HG02884 (cell line): ENCODE data around the gene ISL1.

Experiments used
- ATAC-seq: cut with Tn5 transposase; IDR thresholded peaks from one replicate; pipeline ENCODE4 v1.9.1; 2021; ENCODE audit warnings: mild to moderate bottlenecking, moderate library complexity; ENCODE audit not compliant: unreplicated experiment

Gene ISL1

GRCh38 chr5:51386916-51387883 is 4.0 kb downstream of the ISL1 start:
- no peak for ATAC-seq

GRCh38 chr5:51387884-51388275 is 4.6 kb downstream of the ISL1 start:
- ATAC-seq = no peak

GRCh38 chr5:51388488-51389287 is 5.4 kb downstream of the ISL1 start:
- no peak for ATAC-seq

- ATAC-seq = no peak
Observed at GRCh38 chr5:51389288-51389576, 6.0 kb downstream of the ISL1 start.

GRCh38 chr5:51389577-51390463 is 6.6 kb downstream of the ISL1 start:
- no peak for ATAC-seq

- no peak for ATAC-seq
Observed at GRCh38 chr5:51391175-51391574, 7.9 kb downstream of the ISL1 start.

GRCh38 chr5:51392689-51393199 is 9.5 kb downstream of the ISL1 start:
- no peak for ATAC-seq

- no peak for ATAC-seq
Observed at GRCh38 chr5:51394609-51395008, 11.4 kb downstream of the ISL1 start.

GRCh38 chr5:51395245-51395644 is 12.0 kb downstream of the ISL1 start:
- no peak for ATAC-seq

GRCh38 chr5:51395666-51396356 is 12.6 kb downstream of the ISL1 start:
- no peak for ATAC-seq

- ATAC-seq = no peak
Observed at GRCh38 chr5:51396797-51397196, 13.5 kb downstream of the ISL1 start.

- ATAC-seq = no peak
Observed at GRCh38 chr5:51397996-51398395, 14.7 kb downstream of the ISL1 start.

- ATAC-seq = no peak
Observed at GRCh38 chr5:51398875-51399642, 15.8 kb downstream of the ISL1 start.

- no peak for ATAC-seq
Observed at GRCh38 chr5:51399643-51400006, 16.4 kb downstream of the ISL1 start.

- ATAC-seq = no peak
Observed at GRCh38 chr5:51404255-51404654, 21.0 kb downstream of the ISL1 start.

- no peak for ATAC-seq
Observed at GRCh38 chr5:51411921-51412325, 28.7 kb downstream of the ISL1 start.

GRCh38 chr5:51414516-51414915 is 31.3 kb downstream of the ISL1 start:
- no peak for ATAC-seq

GRCh38 chr5:51416149-51416548 is 32.9 kb downstream of the ISL1 start:
- ATAC-seq = no peak

GRCh38 chr5:51433052-51433710 is 49.9 kb downstream of the ISL1 start:
- ATAC-seq = no peak
